ENCODE results near the gene NLRC5. TPM values are rescaled to one million over a fixed set of nuclear protein-coding genes. Genes with fewer than 3 reads are reported as not detected.

The NLRC5 gene
- total RNA-seq, 4 donors from 2014 or later: 14.9 to 77.0 (median 23.9) TPM

- H3K27ac ChIP-seq: no peak overlapping the region
- H3K27me3 ChIP-seq: no peaks in the 10 kb centered on the region
- TF ChIP-seq POLR2A (IDR thresholded peaks at IDR 0.05) (no peak), CTCF (IDR thresholded peaks at IDR 0.05) (no peak)
- no peak overlapping the region for H3K4me3 ChIP-seq
- no peak for DNase-seq
- intact Hi-C loops (cut with DNase I; ENCODE audit: low total_unique reads): no loop called here
- no peaks in the 10 kb centered on the region for H3K9me3 ChIP-seq
- no peaks in the 10 kb centered on the region for H3K4me1 ChIP-seq
- no peaks in the 10 kb centered on the region for H3K36me3 ChIP-seq
Measured at GRCh38 chr16:57042157-57043111, 53.1 kb downstream of the NLRC5 start.

- TF ChIP-seq POLR2A (IDR thresholded peaks at IDR 0.05): no peak
- no peak for TF ChIP-seq CTCF (IDR thresholded peaks at IDR 0.05)
- Histone ChIP-seq H3K4me1 (no peaks in the 10 kb centered on the region), H3K4me3 (no peak overlapping the region), H3K27ac (no peak overlapping the region), H3K27me3 (no peaks in the 10 kb centered on the region), H3K9me3 (no peaks in the 10 kb centered on the region), H3K36me3 (no peaks in the 10 kb centered on the region)
- DNase-seq: no peak
- intact Hi-C loops (cut with DNase I; ENCODE audit: low total_unique reads): no loop called here
Measured at GRCh38 chr16:57043248-57043647, 53.9 kb downstream of the NLRC5 start.

GRCh38 chr16:57044931-57045693, 55.8 kb downstream of the NLRC5 start:
- Histone ChIP-seq H3K4me3 (no peak overlapping the region), H3K4me1 (no peaks in the 10 kb centered on the region), H3K36me3 (no peaks in the 10 kb centered on the region), H3K27ac (peak overlapping the region in 1 of 2 donors; percentile 12), H3K27me3 (no peaks in the 10 kb centered on the region), H3K9me3 (no peaks in the 10 kb centered on the region)
- TF ChIP-seq POLR2A (IDR thresholded peaks at IDR 0.05): no peak
- TF ChIP-seq CTCF (IDR thresholded peaks at IDR 0.05): no peak
- intact Hi-C loops (cut with DNase I; ENCODE audit: low total_unique reads): no loop called here
- DNase-seq: no peak

GRCh38 chr16:57045694-57046381, 56.5 kb downstream of the NLRC5 start:
- peak overlapping the region in 1 of 2 donors; percentile 12 for H3K27ac ChIP-seq
- no peaks in the 10 kb centered on the region for H3K36me3 ChIP-seq
- no peaks in the 10 kb centered on the region for H3K9me3 ChIP-seq
- H3K27me3 ChIP-seq: no peaks in the 10 kb centered on the region
- intact Hi-C loops (cut with DNase I; ENCODE audit: low total_unique reads): no loop called here
- no peak overlapping the region for H3K4me3 ChIP-seq
- DNase-seq: peak; percentile 63 to 64
- H3K4me1 ChIP-seq: no peaks in the 10 kb centered on the region
- TF ChIP-seq CTCF (IDR thresholded peaks at IDR 0.05) (peak; percentile 52 to 66 (median 58)), POLR2A (IDR thresholded peaks at IDR 0.05) (no peak)
